Mesenchymal stem cell (in vitro differentiated cells and primary cell): ENCODE measurements around the gene STUM.

Experiments
- DNase-seq: peaks from one replicate; pipeline ENCODE4 v3.0.0-alpha.2; 2013
- H2AFZ ChIP-seq: one replicate; pipeline ENCODE4 v1.6.1; 2013; ENCODE audit warnings: low read depth, mild to moderate bottlenecking, control low read depth, inconsistent platforms, low read length, moderate library complexity
- H2AK5ac ChIP-seq: 2 replicates; pipeline ENCODE4 v1.6.1; 2013; ENCODE audit warnings: low read length, moderate library complexity, mild to moderate bottlenecking, inconsistent platforms; ENCODE audit not compliant: severe bottlenecking
- H2BK120ac ChIP-seq: one replicate; pipeline ENCODE4 v1.6.1; 2013; ENCODE audit warnings: low read depth, mild to moderate bottlenecking, inconsistent platforms, low read length, moderate library complexity
- H2BK12ac ChIP-seq, 2 experiments: one replicate each; pipeline ENCODE4 v1.6.1; 2013; ENCODE audit warnings: inconsistent platforms in 2 of 2, low read length in 2 of 2, mild to moderate bottlenecking in 2 of 2, moderate library complexity in 2 of 2, control low read depth in 1 of 2
- H2BK15ac ChIP-seq: one replicate; pipeline ENCODE4 v1.6.1; 2013; ENCODE audit warnings: mild to moderate bottlenecking, low read depth, inconsistent platforms; ENCODE audit not compliant: poor library complexity, severe bottlenecking
- H2BK5ac ChIP-seq: 2 replicates; pipeline ENCODE4 v1.6.1; 2013; ENCODE audit warnings: low read depth, mild to moderate bottlenecking, low read length, control low read depth, inconsistent platforms; ENCODE audit not compliant: poor library complexity, severe bottlenecking
- H3K14ac ChIP-seq, 2 experiments: one replicate each; pipeline ENCODE4 v1.6.1; 2013; ENCODE audit warnings: inconsistent platforms in 2 of 2, low read length in 2 of 2, control low read depth in 1 of 2, mild to moderate bottlenecking in 1 of 2, moderate library complexity in 1 of 2
- H3K18ac ChIP-seq, 2 experiments: one replicate each; pipeline ENCODE4 v1.6.1; 2013; ENCODE audit warnings: inconsistent platforms in 2 of 2, low read length in 2 of 2, control low read depth in 1 of 2, low read depth in 1 of 2, mild to moderate bottlenecking in 1 of 2
- H3K23ac ChIP-seq, 2 experiments: one replicate each; pipeline ENCODE4 v1.6.1; 2013; ENCODE audit warnings: inconsistent platforms in 2 of 2, low read length in 2 of 2, mild to moderate bottlenecking in 2 of 2, moderate library complexity in 2 of 2, control low read depth in 1 of 2
- H3K27ac ChIP-seq: 2 replicates; pipeline ENCODE4 v1.5.1; 2013; ENCODE audit warnings: mild to moderate bottlenecking, moderate library complexity, low read length, control low read depth, inconsistent platforms; ENCODE audit not compliant: poor library complexity, severe bottlenecking
- H3K27me3 ChIP-seq, 2 experiments: 2 replicates each; pipeline versions ENCODE4 v1.6.1 to v1.7.0; 2013; ENCODE audit warnings: low read length in 2 of 2, mild to moderate bottlenecking in 2 of 2, moderate library complexity in 2 of 2, control low read depth in 1 of 2, inconsistent platforms in 1 of 2; ENCODE audit not compliant: control insufficient read depth in 1 of 2, insufficient read depth in 1 of 2
- H3K36me3 ChIP-seq, 2 experiments: 2 replicates each; pipeline versions ENCODE4 v1.6.1 to v1.7.0; 2013; ENCODE audit warnings: low read length in 2 of 2, control low read depth in 1 of 2, inconsistent platforms in 1 of 2, low read depth in 1 of 2, mild to moderate bottlenecking in 1 of 2; ENCODE audit not compliant: insufficient read depth in 2 of 2, control insufficient read depth in 1 of 2
- H3K4ac ChIP-seq, 2 experiments: one replicate each; pipeline ENCODE4 v1.6.1; 2013; ENCODE audit warnings: inconsistent platforms in 2 of 2, low read length in 2 of 2, mild to moderate bottlenecking in 2 of 2, moderate library complexity in 2 of 2, control low read depth in 1 of 2, low read depth in 1 of 2
- H3K4me1 ChIP-seq: 2 replicates; pipeline ENCODE4 v1.6.1; 2013; ENCODE audit warnings: low read depth, low read length, control low read depth; ENCODE audit not compliant: control insufficient read depth, insufficient read depth
- H3K4me2 ChIP-seq: 2 replicates; pipeline ENCODE4 v1.6.1; 2013; ENCODE audit warnings: low read length, mild to moderate bottlenecking, inconsistent platforms; ENCODE audit not compliant: poor library complexity, severe bottlenecking
- H3K4me3 ChIP-seq, 2 experiments: 2 replicates each; pipeline versions ENCODE4 v1.5.1 to v1.7.0; 2013; ENCODE audit warnings: low read length in 2 of 2, mild to moderate bottlenecking in 2 of 2, control low read depth in 1 of 2, low read depth in 1 of 2; ENCODE audit not compliant: insufficient read depth in 1 of 2
- H3K79me1 ChIP-seq: replicated peaks from 2 replicates; pipeline ENCODE4 v1.6.1; 2013; ENCODE audit warnings: mild to moderate bottlenecking, control low read depth, low read length, inconsistent platforms; ENCODE audit not compliant: poor library complexity, severe bottlenecking
- H3K9ac ChIP-seq: 2 replicates; pipeline ENCODE4 v1.7.0; 2013; ENCODE audit warnings: mild to moderate bottlenecking, low read length, moderate library complexity
- H3K9me3 ChIP-seq: 2 replicates; pipeline ENCODE4 v1.7.0; 2013; ENCODE audit warnings: mild to moderate bottlenecking, low read length; ENCODE audit not compliant: control insufficient read depth
- H4K8ac ChIP-seq: one replicate; pipeline ENCODE4 v1.6.1; 2013; ENCODE audit warnings: inconsistent platforms, mild to moderate bottlenecking, low read length, moderate library complexity
- H4K91ac ChIP-seq: one replicate; pipeline ENCODE4 v1.6.1; 2013; ENCODE audit warnings: mild to moderate bottlenecking, low read length, inconsistent platforms
- WGBS: methylation state at CpG from one replicate; pipeline ENCODE4 v1.1.7; 2013; ENCODE audit warnings: mixed read lengths; 5-methylcytosine and 5-hydroxymethylcytosine counted together

Gene STUM

GRCh38 chr1:226562989-226563388 lies 14.4 kb downstream of the STUM start:
- Histone ChIP-seq H3K4me3 (no peak overlapping the region), H3K4me2 (no peak overlapping the region), H2BK15ac (no peak overlapping the region), H3K23ac (no peak overlapping the region), H2BK5ac (no peak overlapping the region), H3K27me3 (peaks cover 41 to 45% of the 10 kb centered on the region in 2 experiments), H3K79me1 (no peaks in the 10 kb centered on the region), H3K9me3 (no peaks in the 10 kb centered on the region), H3K4me1 (no peaks in the 10 kb centered on the region), H3K14ac (no peak overlapping the region), H3K9ac (no peak overlapping the region), H2AK5ac (no peak overlapping the region), H3K18ac (no peak overlapping the region), H2AFZ (no peak overlapping the region), H4K91ac (no peak overlapping the region), H2BK12ac (no peak overlapping the region), H3K27ac (no peak overlapping the region), H3K36me3 (no peaks in the 10 kb centered on the region), H2BK120ac (no peak overlapping the region), H3K4ac (no peak overlapping the region), H4K8ac (no peak overlapping the region)
- no peak for DNase-seq
- WGBS, result 81% methylated on average over 1 of the region's 2 CpGs

DNA sequence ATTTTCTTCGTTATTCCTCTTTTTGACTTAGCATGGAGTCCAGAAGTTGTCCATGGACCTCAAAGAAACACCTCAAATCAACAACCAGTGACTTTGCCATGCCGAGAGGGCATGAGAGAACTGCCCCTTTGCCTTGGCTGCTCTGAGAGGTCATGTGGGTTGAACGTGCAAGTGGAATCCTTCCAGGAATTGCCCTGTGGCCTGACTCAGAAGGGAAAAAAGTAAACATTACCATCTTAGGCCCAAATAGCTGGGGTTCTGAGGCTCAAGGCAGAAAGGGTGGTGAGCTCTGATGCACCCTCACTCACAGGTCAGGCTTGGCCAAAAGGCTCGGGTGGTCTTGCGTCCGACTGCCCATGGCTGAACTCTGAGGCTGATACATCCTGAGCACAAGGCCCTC lies 15.1 kb downstream of the STUM start:
- no peak overlapping the region for H2AK5ac ChIP-seq
- H3K36me3 ChIP-seq, result no peaks in the 10 kb centered on the region
- no peak overlapping the region for H3K9ac ChIP-seq
- H3K9me3 ChIP-seq, result no peaks in the 10 kb centered on the region
- H3K4ac ChIP-seq, result no peak overlapping the region
- H3K14ac ChIP-seq, result no peak overlapping the region
- H3K4me1 ChIP-seq, result no peaks in the 10 kb centered on the region
- H3K23ac ChIP-seq, result no peak overlapping the region
- H2BK15ac ChIP-seq, result no peak overlapping the region
- DNase-seq, result no peak
- H2BK5ac ChIP-seq, result no peak overlapping the region
- H3K27ac ChIP-seq, result no peak overlapping the region
- H3K79me1 ChIP-seq, result no peaks in the 10 kb centered on the region
- H2AFZ ChIP-seq, result no peak overlapping the region
- H3K18ac ChIP-seq, result no peak overlapping the region
- WGBS, result 82% methylated on average over 6 of the region's 6 CpGs
- H2BK12ac ChIP-seq, result no peak overlapping the region
- H3K4me3 ChIP-seq, result no peak overlapping the region
- H3K4me2 ChIP-seq, result no peak overlapping the region
- no peak overlapping the region for H4K91ac ChIP-seq
- no peak overlapping the region for H2BK120ac ChIP-seq
- peaks cover 47 to 50% of the 10 kb centered on the region in 2 experiments for H3K27me3 ChIP-seq
- no peak overlapping the region for H4K8ac ChIP-seq

DNA sequence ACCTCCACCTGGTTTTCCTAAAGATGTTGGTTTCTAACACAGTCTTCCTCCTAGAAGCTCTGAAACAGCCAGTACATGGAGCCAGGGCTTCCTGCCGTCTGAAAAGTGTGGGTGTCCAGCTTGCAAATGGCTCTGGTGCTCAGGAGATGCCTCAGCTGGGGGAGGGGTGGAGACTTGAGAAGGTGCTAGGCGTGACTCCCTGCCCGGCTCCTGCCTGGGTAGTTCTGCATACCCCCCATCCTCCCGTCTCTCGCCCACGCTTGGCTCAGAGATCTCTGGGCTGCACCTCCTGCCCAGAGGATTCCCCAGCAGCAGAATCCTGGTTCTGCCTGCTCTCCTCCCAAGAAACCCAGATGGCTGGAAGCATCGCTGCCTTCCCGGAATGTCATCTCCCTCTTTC lies 16.9 kb downstream of the STUM start:
- H3K9ac ChIP-seq, result no peak overlapping the region
- no peak overlapping the region for H2BK12ac ChIP-seq
- H2BK15ac ChIP-seq, result no peak overlapping the region
- no peak overlapping the region for H3K23ac ChIP-seq
- H3K79me1 ChIP-seq, result no peaks in the 10 kb centered on the region
- no peak overlapping the region for H4K91ac ChIP-seq
- no peak overlapping the region for H3K27ac ChIP-seq
- H3K4me3 ChIP-seq, result no peak overlapping the region
- no peak overlapping the region for H2AFZ ChIP-seq
- H3K14ac ChIP-seq, result no peak overlapping the region
- H3K4me1 ChIP-seq, result no peaks in the 10 kb centered on the region
- no peaks in the 10 kb centered on the region for H3K9me3 ChIP-seq
- H3K27me3 ChIP-seq, result peaks cover 55 to 61% of the 10 kb centered on the region in 2 experiments
- DNase-seq, result no peak
- no peak overlapping the region for H2AK5ac ChIP-seq
- H3K4ac ChIP-seq, result no peak overlapping the region
- H2BK120ac ChIP-seq, result no peak overlapping the region
- no peaks in the 10 kb centered on the region for H3K36me3 ChIP-seq
- no peak overlapping the region for H3K18ac ChIP-seq
- no peak overlapping the region for H4K8ac ChIP-seq
- 87% methylated on average over 8 of the region's 8 CpGs for WGBS
- no peak overlapping the region for H2BK5ac ChIP-seq
- no peak overlapping the region for H3K4me2 ChIP-seq

DNA sequence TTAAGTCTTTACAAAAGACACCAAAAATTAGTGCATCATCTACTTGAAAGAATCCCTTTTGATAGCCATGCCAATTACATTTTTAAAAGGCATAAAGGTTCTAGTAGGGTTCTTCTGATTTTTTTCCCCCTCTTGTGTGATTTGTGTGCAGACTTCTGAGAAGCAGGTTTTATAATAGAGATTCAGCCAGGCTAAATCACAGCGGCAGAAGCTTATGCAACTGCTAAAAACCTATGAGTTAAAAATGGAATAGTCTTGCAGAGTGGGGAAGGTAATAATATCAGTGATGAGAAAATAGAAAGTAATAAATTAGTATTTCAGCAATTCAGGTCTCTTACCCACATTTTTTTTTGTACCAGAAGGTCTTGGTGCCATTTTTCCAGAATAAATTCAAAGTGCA lies 17.7 kb downstream of the STUM start:
- H2AFZ ChIP-seq, result no peak overlapping the region
- H2BK15ac ChIP-seq, result no peak overlapping the region
- H3K4me1 ChIP-seq, result no peaks in the 10 kb centered on the region
- no peak overlapping the region for H3K4ac ChIP-seq
- H2BK120ac ChIP-seq, result no peak overlapping the region
- DNase-seq, result no peak
- peaks cover 52 to 57% of the 10 kb centered on the region in 2 experiments for H3K27me3 ChIP-seq
- H3K27ac ChIP-seq, result no peak overlapping the region
- H3K4me3 ChIP-seq, result no peak overlapping the region
- no peak overlapping the region for H3K9ac ChIP-seq
- H2BK5ac ChIP-seq, result no peak overlapping the region
- H3K23ac ChIP-seq, result no peak overlapping the region
- H3K14ac ChIP-seq, result no peak overlapping the region
- H4K91ac ChIP-seq, result no peak overlapping the region
- H3K4me2 ChIP-seq, result no peak overlapping the region
- H3K18ac ChIP-seq, result no peak overlapping the region
- no peaks in the 10 kb centered on the region for H3K36me3 ChIP-seq
- H3K79me1 ChIP-seq, result no peaks in the 10 kb centered on the region
- H3K9me3 ChIP-seq, result no peaks in the 10 kb centered on the region
- 100% methylated on average over 1 of the region's 1 CpG for WGBS
- H4K8ac ChIP-seq, result no peak overlapping the region
- no peak overlapping the region for H2AK5ac ChIP-seq
- H2BK12ac ChIP-seq, result no peak overlapping the region
